ENCODE measurements around the gene CD28.
A peak's percentile ranks its signal among the peaks of the same experiment; 100 is the strongest.

Gene CD28

DNA sequence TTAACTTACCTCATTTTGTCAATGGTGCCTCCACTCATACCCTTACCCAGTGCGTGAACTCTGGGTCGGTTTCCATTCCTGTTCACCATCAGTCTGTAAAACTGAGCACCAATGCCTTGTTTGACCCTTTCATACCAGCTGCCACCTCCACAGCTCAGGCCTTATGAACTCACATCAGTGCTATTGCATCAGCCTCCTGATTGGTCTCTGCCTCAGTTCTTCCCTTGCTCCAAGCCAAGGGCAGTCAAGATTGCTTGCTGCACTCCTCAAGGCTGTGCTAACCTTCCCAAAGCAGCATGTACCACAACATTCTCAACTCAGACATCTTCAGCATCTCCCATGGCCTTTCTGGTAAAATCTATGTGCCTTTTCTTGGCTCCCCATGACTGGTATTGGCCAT lies 9.3 kb downstream of the CD28 start:
- no peak for DNase-seq (ENCODE audit: low read depth in 2 of 2)

- DNase-seq (ENCODE audit: low read depth in 2 of 2) = peak in 1 of 2 donors; percentile 37
These were observed 11.6 kb downstream of the CD28 start for GRCh38 chr2:203718087-203718486.

DNA sequence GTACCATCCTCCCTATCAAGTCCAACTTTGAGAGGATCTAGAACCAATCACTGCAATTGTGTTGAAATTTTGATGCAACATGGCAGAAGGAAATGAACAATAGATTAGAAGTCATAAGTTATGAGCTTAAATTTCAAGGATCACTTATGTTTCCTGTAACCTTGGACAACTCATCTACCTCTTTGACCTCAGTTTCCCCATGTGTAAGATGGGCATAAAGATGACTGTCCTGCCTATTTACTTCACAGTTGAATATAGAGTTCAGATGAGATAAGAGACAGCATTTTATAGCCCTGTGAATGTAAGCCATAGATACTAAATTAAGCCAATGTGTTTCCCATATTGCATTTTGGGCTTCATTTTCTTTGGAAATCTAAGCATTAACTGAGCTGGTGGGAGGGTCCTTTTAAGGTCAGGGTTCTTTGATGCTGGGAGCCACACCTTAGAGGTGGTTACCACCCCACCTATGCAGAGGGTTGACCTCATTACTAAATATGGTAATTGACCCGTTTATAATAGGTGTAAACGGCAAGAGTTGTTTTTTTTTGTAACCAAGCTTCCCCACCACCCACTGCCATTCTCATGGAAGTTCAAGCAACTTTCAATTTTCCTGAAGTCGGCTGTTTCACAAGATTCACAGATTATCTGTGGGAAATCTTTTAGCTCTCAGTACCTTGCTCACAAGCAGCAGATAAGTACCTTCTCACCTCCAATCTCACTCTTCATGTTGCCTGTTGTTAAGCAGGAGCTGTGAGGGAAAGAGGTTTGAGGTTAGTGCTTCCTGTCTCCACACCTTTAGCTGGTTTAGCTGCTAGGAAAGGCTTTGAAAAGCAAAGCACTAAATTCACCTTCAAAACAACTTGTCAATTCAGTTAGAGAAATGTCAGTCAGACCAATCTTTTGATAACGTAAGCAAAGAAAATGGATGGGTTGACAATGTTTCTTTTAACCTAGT lies 13.3 kb downstream of the CD28 start:
- DNase-seq (ENCODE audit: low read depth in 2 of 2) = no peak

GRCh38 chr2:203720915-203721672 lies 14.7 kb downstream of the CD28 start:
- DNase-seq (ENCODE audit: low read depth in 2 of 2) = no peak

- DNase-seq (ENCODE audit: low read depth in 2 of 2) = no peak
These were observed 15.4 kb downstream of the CD28 start for GRCh38 chr2:203721781-203722300.

DNA sequence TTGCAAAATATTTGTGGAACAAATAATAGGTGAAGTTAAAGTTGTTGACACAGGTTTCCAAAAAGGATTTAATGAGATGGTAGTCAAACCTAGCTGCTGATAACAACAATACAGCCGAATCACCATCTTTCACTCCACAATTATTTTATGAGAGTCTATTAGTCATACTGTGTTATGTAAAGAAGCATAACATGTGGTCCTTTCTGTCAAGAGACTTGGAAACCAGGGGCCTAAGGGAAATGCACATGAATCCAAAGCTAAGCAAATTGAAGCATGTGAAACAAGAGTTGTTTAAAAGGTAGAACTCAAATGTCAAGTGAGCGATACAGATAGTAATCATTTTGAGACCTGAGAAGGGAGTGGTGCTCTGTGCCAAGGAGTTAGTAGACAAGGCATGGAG lies 16.0 kb downstream of the CD28 start:
- no peak for DNase-seq (ENCODE audit: low read depth in 2 of 2)

- DNase-seq (ENCODE audit: low read depth in 2 of 2) = no peak
These were observed 21.9 kb downstream of the CD28 start for GRCh38 chr2:203728321-203728720.

- no peak for DNase-seq (ENCODE audit: low read depth in 2 of 2)
These were observed 23.8 kb downstream of the CD28 start for GRCh38 chr2:203730076-203730729.

GRCh38 chr2:203730883-203731282 lies 24.4 kb downstream of the CD28 start:
- no peak for DNase-seq (ENCODE audit: low read depth in 2 of 2)

DNA sequence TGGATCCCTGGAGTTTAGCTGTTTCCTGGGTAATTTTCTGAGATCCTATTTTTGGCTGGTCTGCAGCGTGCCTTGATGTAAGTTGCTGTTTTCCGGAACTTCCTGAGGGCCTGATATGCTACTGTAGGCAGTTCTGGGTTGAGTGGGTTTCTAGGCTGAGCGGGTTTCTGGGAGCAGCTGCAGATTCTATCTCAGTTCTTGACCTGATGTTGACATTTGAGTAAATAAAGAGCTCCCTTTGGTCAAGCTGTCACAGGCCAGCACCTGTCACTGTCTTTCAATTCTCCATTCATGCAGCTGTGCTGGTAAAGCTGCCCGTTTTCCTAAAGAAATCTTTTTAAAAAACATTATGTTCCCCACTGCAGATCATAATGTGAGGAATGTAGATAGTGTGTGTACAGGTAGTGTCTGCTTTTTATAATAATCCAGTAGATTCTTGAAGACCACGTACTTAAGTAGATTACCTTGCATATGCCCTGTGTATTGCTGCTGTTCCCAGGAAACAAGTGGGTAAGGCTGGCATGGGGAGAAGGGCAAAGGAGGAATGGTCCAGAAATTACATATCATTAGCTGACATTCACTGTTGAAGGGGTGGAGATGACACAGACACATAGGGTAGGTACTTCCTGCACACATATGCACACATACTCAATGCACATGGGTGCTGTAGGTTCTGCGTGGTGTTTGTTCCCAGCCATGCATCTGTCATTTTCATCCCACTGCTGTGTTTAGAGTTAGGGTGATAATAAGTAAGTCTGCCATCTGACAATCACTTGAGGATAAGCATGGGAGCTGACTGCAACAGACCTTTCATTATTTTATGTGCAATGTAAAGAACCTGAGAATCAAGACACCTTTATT lies 25.9 kb downstream of the CD28 start:
- DNase-seq (ENCODE audit: low read depth in 2 of 2) = no peak

DNA sequence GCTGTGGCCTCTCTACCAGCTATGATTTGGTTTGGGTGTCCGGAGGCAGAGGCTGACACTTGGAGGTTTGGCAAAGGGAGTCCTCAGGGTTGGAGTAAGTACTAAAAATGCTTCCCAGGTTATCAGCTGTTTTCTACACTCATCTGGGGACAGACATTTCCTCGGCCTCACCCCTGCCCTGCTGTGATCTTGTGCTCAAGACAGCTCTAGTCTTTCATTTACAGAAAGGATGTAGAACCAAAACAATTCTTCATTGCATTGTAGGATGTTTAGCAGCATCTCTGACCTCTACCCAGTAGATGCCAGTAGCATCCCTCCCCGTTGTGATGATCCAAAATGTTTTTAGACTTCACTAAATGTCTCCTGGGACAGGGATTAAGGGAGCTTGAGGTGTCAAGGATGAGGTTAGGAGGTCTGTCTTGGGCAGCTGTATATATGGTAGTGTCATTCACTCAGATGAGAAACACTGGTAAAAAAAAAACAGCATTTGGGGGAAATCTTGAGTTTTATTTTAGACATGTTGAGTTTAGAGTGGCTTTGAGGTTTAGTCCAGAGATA lies 26.6 kb downstream of the CD28 start:
- no peak for DNase-seq (ENCODE audit: low read depth in 2 of 2)

DNA sequence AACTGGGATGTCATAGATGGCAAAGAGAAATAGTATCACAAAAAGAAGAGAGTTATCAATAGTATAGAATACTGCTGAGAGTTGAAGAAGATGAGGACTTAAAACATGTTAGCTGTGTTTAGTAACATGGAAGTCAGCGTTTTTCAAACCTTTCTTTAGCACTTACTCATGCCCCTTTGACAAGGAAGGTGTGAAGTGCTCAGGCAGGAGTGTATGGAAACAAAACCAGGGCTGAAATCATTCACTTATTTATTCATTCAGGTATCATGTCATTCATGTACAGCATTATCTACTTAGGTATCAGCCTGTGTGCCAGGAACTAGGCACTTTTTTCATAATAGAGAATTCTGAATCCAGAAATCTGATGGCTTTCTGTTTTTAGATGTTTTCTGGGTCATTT lies 27.2 kb downstream of the CD28 start:
- DNase-seq (ENCODE audit: low read depth in 2 of 2) = no peak

DNA sequence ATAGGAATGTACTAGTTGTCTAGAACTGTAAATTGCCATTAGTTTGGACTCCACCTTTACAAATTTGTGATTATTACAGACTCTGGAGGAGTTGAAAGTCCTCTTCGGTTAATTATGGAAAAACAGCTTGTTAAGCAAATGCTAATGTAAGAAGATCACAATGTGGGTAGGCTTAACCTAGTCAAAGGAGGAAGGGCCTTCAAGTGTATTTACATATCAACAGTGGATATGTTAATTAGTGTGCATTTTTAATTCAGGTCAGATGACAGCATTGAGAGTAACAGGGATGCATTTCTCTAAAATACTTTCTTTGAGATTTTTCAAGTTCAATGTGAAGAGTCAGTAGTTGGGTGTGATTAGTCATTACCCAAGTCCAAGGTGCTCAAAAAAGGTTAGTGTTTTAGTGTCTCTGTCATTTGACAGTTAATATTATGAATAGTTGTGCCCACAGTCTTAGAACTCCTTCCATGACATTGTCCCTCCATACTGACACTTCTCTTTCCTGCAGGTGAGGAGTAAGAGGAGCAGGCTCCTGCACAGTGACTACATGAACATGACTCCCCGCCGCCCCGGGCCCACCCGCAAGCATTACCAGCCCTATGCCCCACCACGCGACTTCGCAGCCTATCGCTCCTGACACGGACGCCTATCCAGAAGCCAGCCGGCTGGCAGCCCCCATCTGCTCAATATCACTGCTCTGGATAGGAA lies 28.0 kb downstream of the CD28 start:
- no peak for DNase-seq (ENCODE audit: low read depth in 2 of 2)

GRCh38 chr2:203737360-203737759 lies 30.9 kb downstream of the CD28 start:
- DNase-seq (ENCODE audit: low read depth in 2 of 2) = no peak

- DNase-seq (ENCODE audit: low read depth in 2 of 2) = no peak
These were observed 32.9 kb downstream of the CD28 start for GRCh38 chr2:203739351-203739750.

GRCh38 chr2:203740871-203741281 lies 34.4 kb downstream of the CD28 start:
- DNase-seq (ENCODE audit: low read depth in 2 of 2) = peak in 1 of 2 donors; percentile 43

GRCh38 chr2:203741566-203741965 lies 35.1 kb downstream of the CD28 start:
- no peak for DNase-seq (ENCODE audit: low read depth in 2 of 2)

DNA sequence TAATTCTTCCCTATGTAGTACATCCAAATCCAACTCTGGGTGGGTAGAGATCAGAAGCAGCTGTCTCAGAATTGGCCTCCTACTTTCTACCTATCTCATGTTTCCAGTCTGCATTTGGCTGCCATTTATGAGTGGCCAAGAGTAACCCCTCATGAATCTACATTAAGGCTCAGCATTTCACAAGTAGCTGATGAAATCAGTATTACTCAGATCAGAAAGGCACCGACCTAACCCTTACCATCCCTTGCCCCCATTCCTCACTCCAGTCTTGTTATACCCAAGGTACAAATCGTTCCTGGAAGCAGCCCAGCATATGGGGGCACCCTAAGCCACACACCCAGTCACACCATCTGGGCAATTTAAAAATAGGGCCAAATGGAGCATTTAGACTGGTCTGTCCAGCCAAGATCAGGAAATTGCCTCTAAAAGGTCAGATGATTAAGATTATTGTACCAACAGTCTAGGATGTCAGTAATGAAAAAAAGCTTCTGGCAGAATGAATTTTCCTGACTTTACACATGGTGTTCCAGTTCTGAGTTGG lies 37.1 kb downstream of the CD28 start:
- DNase-seq (ENCODE audit: low read depth in 2 of 2) = no peak

DNA sequence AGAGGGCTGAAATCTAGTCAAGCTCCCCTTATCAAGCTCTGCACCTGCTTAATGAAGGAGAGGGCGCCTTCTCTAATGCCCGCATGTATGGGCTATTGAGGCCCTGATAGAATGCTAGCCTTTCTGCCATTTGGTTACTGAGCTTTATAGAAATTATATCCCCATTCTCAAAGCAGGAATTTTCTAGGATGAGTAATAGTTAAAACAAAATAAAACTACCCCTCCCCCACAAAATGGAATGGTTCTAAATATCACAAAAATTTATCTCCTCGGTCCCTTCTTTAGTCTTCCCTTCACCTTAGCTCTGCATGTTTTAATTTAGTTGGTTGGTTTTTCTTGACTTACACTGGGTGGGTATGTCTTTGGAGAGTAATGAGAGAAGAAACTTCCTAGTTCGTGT lies 37.7 kb downstream of the CD28 start:
- no peak for DNase-seq (ENCODE audit: low read depth in 2 of 2)

- DNase-seq (ENCODE audit: low read depth in 2 of 2) = no peak
These were observed 38.8 kb downstream of the CD28 start for GRCh38 chr2:203745267-203745666.
